GM19463 (cell line): ENCODE results near the gene CIB4.

ENCODE experiments used
- ATAC-seq: cut with Tn5 transposase; IDR thresholded peaks from one replicate; pipeline ENCODE4 v1.9.1; 2021; ENCODE audit warnings: mild to moderate bottlenecking, moderate library complexity; ENCODE audit not compliant: unreplicated experiment

Gene CIB4

GRCh38 chr2:26640781-26641564 lies at the start of gene CIB4:
TSS of gene CIB4 (minus strand) at chr2:26641366. CDS start at chr2:26641314, 52 bp downstream.
- ATAC-seq: no peak

GRCh38 chr2:26687801-26688200 lies 46.6 kb upstream of the CIB4 start:
- no peak for ATAC-seq

GRCh38 chr2:26687328-26687727 lies 46.2 kb upstream of the CIB4 start:
- ATAC-seq: no peak

- ATAC-seq: no peak
Measured at GRCh38 chr2:26685989-26686839, 45.0 kb upstream of the CIB4 start.

- ATAC-seq: no peak
Measured at GRCh38 chr2:26685341-26685740, 44.2 kb upstream of the CIB4 start.

GRCh38 chr2:26683583-26683982 lies 42.4 kb upstream of the CIB4 start:
- no peak for ATAC-seq

- no peak for ATAC-seq
Measured at GRCh38 chr2:26682155-26682554, 41.0 kb upstream of the CIB4 start.

GRCh38 chr2:26681656-26682055 lies 40.5 kb upstream of the CIB4 start:
- no peak for ATAC-seq

GRCh38 chr2:26679867-26680266 lies 38.7 kb upstream of the CIB4 start:
- no peak for ATAC-seq

GRCh38 chr2:26678035-26678434 lies 36.9 kb upstream of the CIB4 start:
- no peak for ATAC-seq

GRCh38 chr2:26675651-26676255 lies 34.6 kb upstream of the CIB4 start:
- no peak for ATAC-seq

- ATAC-seq: no peak
Measured at GRCh38 chr2:26674771-26675170, 33.6 kb upstream of the CIB4 start.

- ATAC-seq: no peak
Measured at GRCh38 chr2:26674002-26674751, 33.0 kb upstream of the CIB4 start.

GRCh38 chr2:26672818-26673393 lies 31.7 kb upstream of the CIB4 start:
- ATAC-seq: no peak

GRCh38 chr2:26672112-26672817 lies 31.1 kb upstream of the CIB4 start:
- no peak for ATAC-seq

GRCh38 chr2:26671691-26672090 lies 30.5 kb upstream of the CIB4 start:
- ATAC-seq: no peak

GRCh38 chr2:26670931-26671460 lies 29.8 kb upstream of the CIB4 start:
- no peak for ATAC-seq

- ATAC-seq: no peak
Measured at GRCh38 chr2:26670171-26670570, 29.0 kb upstream of the CIB4 start.

GRCh38 chr2:26668856-26669750 lies 27.9 kb upstream of the CIB4 start:
- ATAC-seq: no peak
